ENCODE measurements around the gene SYN1.

The SYN1 gene

DNA sequence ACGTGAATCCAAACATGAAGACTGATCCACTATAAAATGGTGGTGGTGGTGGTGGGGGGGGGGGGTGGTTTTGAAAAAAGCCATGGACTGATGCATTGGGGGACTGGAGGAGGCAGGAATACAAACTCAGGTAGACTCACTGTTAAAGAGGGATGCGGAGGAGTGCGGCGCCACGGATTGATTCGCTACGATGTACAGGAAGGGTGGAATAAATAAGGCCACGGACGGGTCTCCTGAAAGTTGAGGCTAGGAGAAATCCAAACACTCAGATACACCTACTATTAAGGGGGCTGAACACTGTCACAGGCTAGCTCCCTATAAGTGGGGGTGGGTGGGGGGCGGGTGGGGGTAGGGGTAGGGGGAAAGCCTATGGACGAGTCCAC, 30.1 kb upstream of the SYN1 start:
- Histone ChIP-seq H3K9ac (ENCODE audit: low read length) (no peak overlapping the region), H3K4me3 (ENCODE audit: low read depth in 1 of 2, low read length in 2 of 2) (peak overlapping the region; percentile 49 to 53), H3K27me3 (ENCODE audit: control insufficient read depth in 1 of 2, insufficient read depth in 2 of 2, low read length in 2 of 2) (peaks cover 0 to 9% of the 10 kb centered on the region in 2 donors), H3K9me3 (ENCODE audit: low read length) (no peaks in the 10 kb centered on the region), H3K27ac (ENCODE audit: low read depth, low read length) (no peak overlapping the region), H3K4me1 (ENCODE audit: insufficient read depth, low read length) (peaks cover 8% of the 10 kb centered on the region), H3K36me3 (ENCODE audit: insufficient read depth, low read length) (peaks cover 4% of the 10 kb centered on the region)

DNA sequence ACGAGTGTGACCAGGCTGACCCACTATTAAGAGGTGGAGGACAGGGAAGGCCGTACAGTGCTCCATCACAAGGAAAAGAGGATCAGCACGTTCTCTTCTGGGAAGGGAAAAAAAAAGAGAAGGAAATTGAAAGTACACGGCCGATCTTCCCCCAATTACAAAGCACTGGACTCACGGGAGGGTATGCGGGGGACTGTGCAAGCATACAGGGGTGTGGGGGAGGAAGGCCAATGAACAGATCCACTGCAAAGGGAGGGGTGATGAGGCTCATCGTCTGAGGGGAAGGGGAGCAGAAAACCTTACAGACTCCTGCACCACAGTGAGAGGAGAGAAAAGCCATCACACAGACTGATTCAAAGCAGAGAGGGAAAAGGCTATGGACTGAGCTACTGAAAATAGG, 29.6 kb upstream of the SYN1 start:
- peak overlapping the region in 1 of 2 donors; percentile 18 for H3K4me3 ChIP-seq (ENCODE audit: low read depth in 1 of 2, low read length in 2 of 2)
- peaks cover 4% of the 10 kb centered on the region for H3K36me3 ChIP-seq (ENCODE audit: insufficient read depth, low read length)
- H3K9ac ChIP-seq (ENCODE audit: low read length) = no peak overlapping the region
- H3K27me3 ChIP-seq (ENCODE audit: control insufficient read depth in 1 of 2, insufficient read depth in 2 of 2, low read length in 2 of 2) = peaks cover 0 to 13% of the 10 kb centered on the region in 2 donors
- H3K9me3 ChIP-seq (ENCODE audit: low read length) = no peaks in the 10 kb centered on the region
- no peak overlapping the region for H3K27ac ChIP-seq (ENCODE audit: low read depth, low read length)
- peaks cover 8% of the 10 kb centered on the region for H3K4me1 ChIP-seq (ENCODE audit: insufficient read depth, low read length)

DNA sequence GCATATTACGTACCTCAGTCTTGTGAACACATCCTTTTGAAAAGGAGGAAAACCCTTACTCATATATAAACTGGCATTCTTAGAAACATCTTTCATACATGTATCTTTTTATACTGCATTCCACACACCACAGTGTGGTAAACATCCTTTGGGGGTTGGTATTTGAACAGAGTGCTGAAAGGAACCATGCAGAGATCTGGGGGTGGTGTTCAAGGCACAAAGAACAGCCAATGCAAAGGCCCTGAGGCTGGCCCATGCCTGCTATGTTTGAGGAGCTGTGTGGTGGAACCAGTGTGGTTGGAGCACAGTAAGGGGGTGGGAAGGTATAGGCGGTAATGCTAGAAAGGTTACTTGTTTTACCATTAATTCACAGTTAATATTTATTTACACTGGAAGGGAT, 28.7 kb upstream of the SYN1 start:
- no peak overlapping the region for H3K9ac ChIP-seq (ENCODE audit: low read length)
- H3K4me1 ChIP-seq (ENCODE audit: insufficient read depth, low read length) = peaks cover 8% of the 10 kb centered on the region
- H3K4me3 ChIP-seq (ENCODE audit: low read depth in 1 of 2, low read length in 2 of 2) = no peak overlapping the region
- H3K36me3 ChIP-seq (ENCODE audit: insufficient read depth, low read length) = no peaks in the 10 kb centered on the region
- peaks cover 0 to 15% of the 10 kb centered on the region in 2 donors for H3K27me3 ChIP-seq (ENCODE audit: control insufficient read depth in 1 of 2, insufficient read depth in 2 of 2, low read length in 2 of 2)
- H3K9me3 ChIP-seq (ENCODE audit: low read length) = no peaks in the 10 kb centered on the region
- H3K27ac ChIP-seq (ENCODE audit: low read depth, low read length) = no peak overlapping the region

DNA sequence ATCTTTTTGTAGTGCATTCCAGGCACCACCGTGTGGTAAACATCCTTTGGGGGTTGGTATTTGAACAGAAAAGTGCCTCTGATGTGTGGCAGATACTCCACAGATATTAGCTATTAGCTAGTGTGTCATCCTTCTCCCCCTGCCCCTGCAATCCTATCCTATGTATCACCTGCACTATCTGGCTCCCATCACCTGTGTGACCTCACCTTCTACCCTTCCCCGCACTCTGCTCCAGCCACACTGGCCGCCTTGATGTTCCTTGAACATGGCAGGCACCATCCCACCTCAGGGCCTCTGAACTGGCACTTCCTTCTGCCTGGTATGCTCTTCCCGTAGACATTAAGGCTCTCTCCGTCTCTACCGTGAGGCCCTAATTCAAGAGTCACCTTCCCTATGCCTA, 27.0 kb upstream of the SYN1 start:
- H3K27ac ChIP-seq (ENCODE audit: low read depth, low read length) = no peak overlapping the region
- H3K4me3 ChIP-seq (ENCODE audit: low read depth in 1 of 2, low read length in 2 of 2) = no peak overlapping the region
- no peaks in the 10 kb centered on the region for H3K36me3 ChIP-seq (ENCODE audit: insufficient read depth, low read length)
- no peak overlapping the region for H3K9ac ChIP-seq (ENCODE audit: low read length)
- H3K27me3 ChIP-seq (ENCODE audit: control insufficient read depth in 1 of 2, insufficient read depth in 2 of 2, low read length in 2 of 2) = peaks cover 0 to 15% of the 10 kb centered on the region in 2 donors
- H3K4me1 ChIP-seq (ENCODE audit: insufficient read depth, low read length) = peaks cover 6% of the 10 kb centered on the region
- no peaks in the 10 kb centered on the region for H3K9me3 ChIP-seq (ENCODE audit: low read length)

DNA sequence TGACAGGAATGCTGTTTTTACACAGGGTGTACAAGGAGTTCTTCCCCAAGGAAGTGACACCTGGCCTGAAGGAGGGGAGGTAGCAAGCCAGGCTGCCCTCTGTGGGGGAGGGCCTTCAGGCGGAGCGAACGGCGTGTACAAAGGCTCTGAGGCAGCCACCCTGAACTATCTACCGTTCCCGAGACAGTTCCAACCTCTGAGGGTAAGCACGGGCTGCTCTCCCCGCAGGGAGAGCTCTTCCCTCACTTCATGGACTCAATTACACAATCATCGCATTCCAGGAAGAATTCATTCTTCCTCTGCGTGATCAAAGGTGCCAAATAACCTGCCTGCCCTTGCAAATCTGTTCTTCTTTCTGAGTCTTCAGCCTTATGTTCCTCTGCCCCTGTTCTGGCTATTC, 25.9 kb upstream of the SYN1 start:
- no peaks in the 10 kb centered on the region for H3K9me3 ChIP-seq (ENCODE audit: low read length)
- H3K27me3 ChIP-seq (ENCODE audit: control insufficient read depth in 1 of 2, insufficient read depth in 2 of 2, low read length in 2 of 2) = peaks cover 0 to 15% of the 10 kb centered on the region in 2 donors
- no peak overlapping the region for H3K27ac ChIP-seq (ENCODE audit: low read depth, low read length)
- H3K36me3 ChIP-seq (ENCODE audit: insufficient read depth, low read length) = peaks cover 4% of the 10 kb centered on the region
- no peak overlapping the region for H3K4me3 ChIP-seq (ENCODE audit: low read depth in 1 of 2, low read length in 2 of 2)
- H3K9ac ChIP-seq (ENCODE audit: low read length) = no peak overlapping the region
- no peaks in the 10 kb centered on the region for H3K4me1 ChIP-seq (ENCODE audit: insufficient read depth, low read length)

DNA sequence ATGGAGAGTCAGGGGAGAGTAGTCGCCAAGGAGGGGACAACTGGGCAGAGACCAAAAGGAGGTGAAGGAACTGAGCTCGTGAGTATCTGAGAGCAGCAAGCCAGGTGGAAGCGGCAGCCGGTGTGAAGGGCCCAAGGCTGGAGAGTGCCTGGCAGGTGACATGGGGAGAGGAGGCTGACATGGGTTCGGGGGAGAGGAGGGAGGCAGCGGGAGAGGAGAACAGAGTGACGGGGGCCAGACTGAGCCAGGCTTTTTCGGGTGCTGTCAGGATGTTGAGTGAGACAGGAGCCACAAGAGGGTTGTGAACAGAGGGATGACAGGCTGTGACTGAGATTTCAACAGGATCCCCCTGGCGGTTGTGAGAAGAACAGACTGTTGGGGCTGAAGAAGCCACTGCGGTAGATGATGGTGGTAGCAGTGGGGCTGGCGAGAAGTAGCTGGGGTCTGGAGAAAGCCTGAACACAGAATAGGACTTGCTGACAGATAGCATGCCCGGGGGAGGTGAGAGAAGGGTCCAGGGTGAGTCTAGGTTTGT, 25.0 kb upstream of the SYN1 start:
- no peak overlapping the region for H3K4me3 ChIP-seq (ENCODE audit: low read depth in 1 of 2, low read length in 2 of 2)
- no peaks in the 10 kb centered on the region for H3K4me1 ChIP-seq (ENCODE audit: insufficient read depth, low read length)
- no peaks in the 10 kb centered on the region for H3K9me3 ChIP-seq (ENCODE audit: low read length)
- H3K27me3 ChIP-seq (ENCODE audit: control insufficient read depth in 1 of 2, insufficient read depth in 2 of 2, low read length in 2 of 2) = peaks cover 0 to 15% of the 10 kb centered on the region in 2 donors
- peaks cover 12% of the 10 kb centered on the region for H3K36me3 ChIP-seq (ENCODE audit: insufficient read depth, low read length)
- H3K9ac ChIP-seq (ENCODE audit: low read length) = no peak overlapping the region
- H3K27ac ChIP-seq (ENCODE audit: low read depth, low read length) = no peak overlapping the region

DNA sequence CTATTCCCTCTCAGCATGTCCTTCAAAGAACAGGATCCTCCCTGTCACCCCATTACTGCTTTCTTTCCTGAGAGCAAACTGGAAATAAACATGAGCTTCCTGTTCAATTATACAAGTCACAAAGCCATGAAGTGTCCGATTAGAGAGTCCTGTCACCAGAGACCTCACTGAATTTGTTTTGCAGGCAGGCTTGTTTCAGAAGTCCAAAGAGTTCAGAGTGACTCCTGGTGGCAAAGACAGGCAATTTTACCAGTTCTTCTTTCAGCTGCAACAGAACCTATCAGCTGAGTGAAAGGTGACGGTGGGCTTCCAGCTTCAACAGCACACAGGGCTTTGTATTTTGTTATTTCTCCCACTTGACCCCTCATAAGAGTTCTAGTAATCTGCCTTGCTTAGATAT, 24.3 kb upstream of the SYN1 start:
- H3K4me1 ChIP-seq (ENCODE audit: insufficient read depth, low read length) = no peaks in the 10 kb centered on the region
- H3K27me3 ChIP-seq (ENCODE audit: control insufficient read depth in 1 of 2, insufficient read depth in 2 of 2, low read length in 2 of 2) = peaks cover 0 to 12% of the 10 kb centered on the region in 2 donors
- no peak overlapping the region for H3K9ac ChIP-seq (ENCODE audit: low read length)
- H3K36me3 ChIP-seq (ENCODE audit: insufficient read depth, low read length) = peaks cover 17% of the 10 kb centered on the region
- H3K9me3 ChIP-seq (ENCODE audit: low read length) = no peaks in the 10 kb centered on the region
- H3K4me3 ChIP-seq (ENCODE audit: low read depth in 1 of 2, low read length in 2 of 2) = no peak overlapping the region
- no peak overlapping the region for H3K27ac ChIP-seq (ENCODE audit: low read depth, low read length)

DNA sequence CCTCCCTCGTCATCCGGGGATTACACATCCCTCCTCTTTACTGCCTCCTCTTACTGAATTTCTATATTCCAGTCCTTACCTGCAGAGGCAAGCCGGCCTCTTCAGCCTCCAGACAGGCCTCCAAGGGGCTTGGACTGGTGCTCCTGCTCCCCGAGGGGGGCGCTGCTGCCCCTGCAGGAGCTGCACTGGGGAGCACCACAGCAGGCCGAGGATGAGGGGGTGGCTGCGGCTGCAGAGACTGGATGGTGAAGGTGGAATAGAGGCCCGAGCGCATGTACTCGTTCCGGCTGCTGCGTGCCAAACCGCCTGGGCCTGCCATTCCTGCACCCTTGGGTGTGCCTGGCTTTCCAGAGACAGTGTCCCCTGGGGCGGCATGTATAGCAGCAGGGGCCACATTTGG, 19.2 kb upstream of the SYN1 start:
- no peaks in the 10 kb centered on the region for H3K9me3 ChIP-seq (ENCODE audit: low read length)
- H3K27me3 ChIP-seq (ENCODE audit: control insufficient read depth in 1 of 2, insufficient read depth in 2 of 2, low read length in 2 of 2) = no peaks in the 10 kb centered on the region
- no peak overlapping the region for H3K9ac ChIP-seq (ENCODE audit: low read length)
- H3K36me3 ChIP-seq (ENCODE audit: insufficient read depth, low read length) = peaks cover 24% of the 10 kb centered on the region
- no peaks in the 10 kb centered on the region for H3K4me1 ChIP-seq (ENCODE audit: insufficient read depth, low read length)
- H3K27ac ChIP-seq (ENCODE audit: low read depth, low read length) = no peak overlapping the region
- no peak overlapping the region for H3K4me3 ChIP-seq (ENCODE audit: low read depth in 1 of 2, low read length in 2 of 2)

DNA sequence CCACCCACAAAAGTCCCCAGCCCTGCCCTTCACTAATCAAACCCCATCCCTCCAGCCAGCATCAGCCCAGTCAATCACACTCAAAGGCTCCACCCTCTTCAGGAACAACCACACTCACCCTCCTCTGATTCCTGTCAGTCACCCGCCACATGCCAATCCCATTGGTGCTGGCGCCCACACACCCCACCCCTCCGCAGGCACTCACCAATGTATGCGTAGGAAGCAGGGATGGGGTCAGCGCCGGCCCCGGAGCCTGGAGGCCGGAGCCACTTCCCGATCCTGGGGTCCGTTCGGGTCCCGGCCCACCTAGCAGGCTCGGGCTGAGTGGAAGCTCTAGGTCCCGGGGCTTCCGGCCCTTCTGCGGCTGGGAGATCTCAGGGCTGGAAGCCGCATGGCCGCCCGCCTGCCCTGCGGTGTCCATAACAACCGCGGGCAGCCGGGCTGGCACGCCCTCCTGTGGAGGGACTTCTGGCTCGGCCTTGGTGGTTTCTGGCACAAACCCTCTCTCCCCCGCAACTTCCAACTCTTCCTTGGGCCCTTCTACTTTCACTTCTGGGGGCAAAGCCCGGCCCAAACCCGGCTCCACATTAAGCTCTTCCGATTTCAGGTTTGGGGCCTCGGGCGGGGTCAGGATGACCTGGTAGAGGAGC, 18.0 kb upstream of the SYN1 start:
- Histone ChIP-seq H3K36me3 (ENCODE audit: insufficient read depth, low read length) (peaks cover 24% of the 10 kb centered on the region), H3K27me3 (ENCODE audit: control insufficient read depth in 1 of 2, insufficient read depth in 2 of 2, low read length in 2 of 2) (no peaks in the 10 kb centered on the region), H3K9ac (ENCODE audit: low read length) (no peak overlapping the region), H3K27ac (ENCODE audit: low read depth, low read length) (no peak overlapping the region), H3K4me1 (ENCODE audit: insufficient read depth, low read length) (no peaks in the 10 kb centered on the region), H3K4me3 (ENCODE audit: low read depth in 1 of 2, low read length in 2 of 2) (no peak overlapping the region), H3K9me3 (ENCODE audit: low read length) (no peaks in the 10 kb centered on the region)

DNA sequence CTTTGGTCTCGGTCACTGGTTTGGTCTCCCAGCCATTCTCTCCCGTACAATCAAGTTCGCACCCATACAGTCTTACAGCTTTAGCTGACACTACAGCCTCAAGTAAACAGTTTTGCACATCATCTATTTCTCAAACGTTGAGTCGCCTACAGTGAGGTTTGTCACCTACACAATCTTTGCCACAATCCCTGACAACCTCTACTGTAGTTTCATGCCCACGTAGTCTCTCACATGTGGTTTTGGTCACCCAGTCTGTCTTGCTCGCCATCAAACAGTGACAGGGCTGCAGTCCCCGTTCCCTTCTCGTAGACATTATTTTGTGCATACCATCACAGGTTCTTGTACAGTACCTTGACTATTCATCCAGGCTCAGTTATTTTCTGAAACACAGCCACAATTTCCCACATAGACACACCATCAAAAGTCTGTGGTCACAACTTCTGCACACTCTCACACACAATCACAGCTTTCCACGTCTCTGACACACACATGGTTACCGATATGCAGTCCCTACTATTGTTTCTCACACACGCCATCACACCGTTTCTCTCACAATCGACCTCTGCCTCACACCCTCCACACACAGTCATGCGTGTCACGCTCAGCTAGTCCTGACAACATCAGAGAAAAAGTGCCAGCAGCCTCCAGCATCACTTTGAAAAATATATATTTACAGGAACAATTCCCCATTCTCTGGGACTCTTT, 15.4 kb upstream of the SYN1 start:
- Histone ChIP-seq H3K27ac (ENCODE audit: low read depth, low read length) (no peak overlapping the region), H3K9me3 (ENCODE audit: low read length) (no peaks in the 10 kb centered on the region), H3K4me1 (ENCODE audit: insufficient read depth, low read length) (no peaks in the 10 kb centered on the region), H3K27me3 (ENCODE audit: control insufficient read depth in 1 of 2, insufficient read depth in 2 of 2, low read length in 2 of 2) (no peaks in the 10 kb centered on the region), H3K36me3 (ENCODE audit: insufficient read depth, low read length) (peaks cover 16% of the 10 kb centered on the region), H3K4me3 (ENCODE audit: low read depth in 1 of 2, low read length in 2 of 2) (no peak overlapping the region), H3K9ac (ENCODE audit: low read length) (no peak overlapping the region)

DNA sequence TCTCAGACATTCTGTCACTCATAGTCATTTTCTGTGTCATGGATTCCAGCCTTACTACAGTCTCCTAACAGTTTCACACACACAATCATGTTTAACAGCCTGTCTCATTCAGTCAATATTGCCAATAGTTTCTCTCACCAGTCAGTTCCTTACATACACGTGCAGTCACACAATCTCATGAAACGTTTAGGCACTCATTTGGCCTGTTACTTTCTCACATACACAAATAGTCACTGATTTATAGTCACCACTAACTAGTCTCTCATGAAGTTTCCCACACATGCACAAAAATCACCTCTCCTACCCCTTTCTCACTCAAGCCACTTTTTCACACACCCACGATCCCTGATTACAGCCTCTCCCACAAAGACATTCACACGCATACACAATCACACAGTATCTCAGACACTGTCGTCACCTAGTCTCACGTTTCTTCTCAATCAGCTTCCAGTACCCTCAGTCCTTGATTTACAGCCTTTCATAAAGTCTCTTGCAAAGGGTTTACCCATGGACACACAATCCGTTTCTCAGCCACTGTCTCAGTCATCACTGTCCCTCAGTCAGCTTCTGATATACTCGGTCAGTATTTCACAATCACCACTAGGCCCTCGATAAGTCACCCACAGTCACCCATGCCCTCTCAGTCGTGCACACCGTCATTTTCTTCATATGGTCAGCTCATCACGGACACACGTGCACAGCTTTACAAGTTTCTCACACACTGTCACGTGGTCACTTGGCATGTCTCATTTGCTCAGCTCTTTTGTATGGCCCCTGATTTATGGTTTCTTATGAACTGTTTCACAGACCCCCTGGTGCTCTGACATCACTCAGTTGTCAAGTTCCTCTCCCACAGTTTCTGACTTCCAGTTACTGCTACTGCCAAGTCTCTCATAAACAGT, 14.3 kb upstream of the SYN1 start:
- Histone ChIP-seq H3K27me3 (ENCODE audit: control insufficient read depth in 1 of 2, insufficient read depth in 2 of 2, low read length in 2 of 2) (no peaks in the 10 kb centered on the region), H3K9ac (ENCODE audit: low read length) (no peak overlapping the region), H3K27ac (ENCODE audit: low read depth, low read length) (no peak overlapping the region)

More for the DNA sequence above, 14.3 kb upstream of the SYN1 start:
- Histone ChIP-seq H3K4me3 (ENCODE audit: low read depth in 1 of 2, low read length in 2 of 2) (no peak overlapping the region), H3K36me3 (ENCODE audit: insufficient read depth, low read length) (peaks cover 7% of the 10 kb centered on the region), H3K9me3 (ENCODE audit: low read length) (no peaks in the 10 kb centered on the region), H3K4me1 (ENCODE audit: insufficient read depth, low read length) (no peaks in the 10 kb centered on the region)

All from muscle layer of colon (tissue), 2 donors.